ENCODE measurements around the gene FGD4. TPM values are rescaled to one million over a fixed set of nuclear protein-coding genes. Genes with fewer than 3 reads are reported as not detected.

FGD4 gene
- total and polyA plus RNA-seq, 2 donors (not counting 3 experiments of a cell fraction or from before 2014, with no cell fraction given): 6.6 to 44.7 TPM

DNA sequence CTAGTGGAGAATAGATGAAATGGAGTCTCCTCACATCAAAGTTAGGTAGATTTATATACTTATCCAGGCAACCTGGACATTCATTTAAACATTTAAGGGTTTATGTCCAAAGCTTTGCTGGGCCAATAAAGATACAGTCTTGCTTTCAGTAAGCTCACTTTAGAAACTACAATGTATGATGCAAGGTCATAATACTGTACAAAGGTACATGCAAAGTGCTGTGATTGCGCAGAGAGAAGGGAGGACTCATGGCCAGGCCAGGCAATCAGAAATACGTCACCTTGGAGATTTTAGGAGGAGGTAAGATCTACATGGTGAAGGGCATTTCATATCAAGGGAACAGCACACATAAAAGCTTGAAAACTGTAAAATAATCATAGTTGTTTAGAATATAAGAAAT, 113.6 kb downstream of the FGD4 start:
- intact Hi-C loops (cut with micrococcal nuclease) (no loop called here), dilution Hi-C loops (cut with MboI; ENCODE audit: extremely low pct_ligation_motif_present, low sequenced_read_pairs) (no loop called here)
- no TSS peak for BruUV-seq (replicated peaks)
- peaks cover 7% of the 10 kb centered on the region for H3K79me2 ChIP-seq (ENCODE audit: control insufficient read depth, insufficient read depth, low read length)
- no peak overlapping the region for H3K4me3 ChIP-seq (replicated peaks in 1 of 3; ENCODE audit: insufficient read depth in 1 of 3, low read depth in 1 of 3, low read length in 3 of 3)
- H4K20me1 ChIP-seq (replicated peaks; ENCODE audit: control insufficient read depth, extremely low read depth, insufficient read depth, low read length): no peaks in the 10 kb centered on the region
- peaks cover 6% of the 10 kb centered on the region for H3K4me1 ChIP-seq (ENCODE audit: control insufficient read depth, extremely low read depth, insufficient read depth, low read length)
- no peak overlapping the region for H3K27ac ChIP-seq (ENCODE audit: insufficient read depth, low read depth, low read length)
- DNase-seq (ENCODE audit: low read depth, low spot score): no peak
- no peaks in the 10 kb centered on the region for H3K9me3 ChIP-seq (replicated peaks; ENCODE audit: control insufficient read depth, insufficient read depth, low read length)
- POLR2A ChIA-PET: interaction anchor here (0.5 kb wide), 1 partner anchor 190 kb away, joined by 4 read pairs; no protein-coding TSS in a partner anchor
- no peak overlapping the region for H3K4me2 ChIP-seq (ENCODE audit: insufficient read depth, low read length)
- no peaks in the 10 kb centered on the region for H3K36me3 ChIP-seq (ENCODE audit: control insufficient read depth in 2 of 2, extremely low read depth in 1 of 2, insufficient read depth in 2 of 2, low read length in 2 of 2)
- no peak for FAIRE-seq
- H3K27me3 ChIP-seq (ENCODE audit: control insufficient read depth in 2 of 2, insufficient read depth in 2 of 2, low read length in 2 of 2): no peaks in the 10 kb centered on the region
- CTCF ChIA-PET: interaction anchor here (0.5 to 1.3 kb wide), 3 partner anchors 11 to 21 kb away, joined by 3 to 4 read pairs (median 3); no protein-coding TSS in a partner anchor
- no peak overlapping the region for H2AFZ ChIP-seq (ENCODE audit: low read depth, low read length)
- H3K9ac ChIP-seq (replicated peaks; ENCODE audit: extremely low read depth, insufficient read depth, low read length): no peak overlapping the region
- no peaks in the 10 kb centered on the region for H3K9me1 ChIP-seq (replicated peaks; ENCODE audit: control insufficient read depth, extremely low read depth, insufficient read depth, low read length)
- no peak for TF ChIP-seq POLR2AphosphoS5 (IDR thresholded peaks at IDR 0.05; ENCODE audit: insufficient read depth, low read depth, low read length)
- TF ChIP-seq, protein P1, sequence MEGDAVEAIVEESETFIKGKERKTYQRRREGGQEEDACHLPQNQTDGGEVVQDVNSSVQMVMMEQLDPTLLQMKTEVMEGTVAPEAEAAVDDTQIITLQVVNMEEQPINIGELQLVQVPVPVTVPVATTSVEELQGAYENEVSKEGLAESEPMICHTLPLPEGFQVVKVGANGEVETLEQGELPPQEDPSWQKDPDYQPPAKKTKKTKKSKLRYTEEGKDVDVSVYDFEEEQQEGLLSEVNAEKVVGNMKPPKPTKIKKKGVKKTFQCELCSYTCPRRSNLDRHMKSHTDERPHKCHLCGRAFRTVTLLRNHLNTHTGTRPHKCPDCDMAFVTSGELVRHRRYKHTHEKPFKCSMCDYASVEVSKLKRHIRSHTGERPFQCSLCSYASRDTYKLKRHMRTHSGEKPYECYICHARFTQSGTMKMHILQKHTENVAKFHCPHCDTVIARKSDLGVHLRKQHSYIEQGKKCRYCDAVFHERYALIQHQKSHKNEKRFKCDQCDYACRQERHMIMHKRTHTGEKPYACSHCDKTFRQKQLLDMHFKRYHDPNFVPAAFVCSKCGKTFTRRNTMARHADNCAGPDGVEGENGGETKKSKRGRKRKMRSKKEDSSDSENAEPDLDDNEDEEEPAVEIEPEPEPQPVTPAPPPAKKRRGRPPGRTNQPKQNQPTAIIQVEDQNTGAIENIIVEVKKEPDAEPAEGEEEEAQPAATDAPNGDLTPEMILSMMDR (IDR thresholded peaks at IDR 0.05; ENCODE audit: extremely low read depth in 1 of 2, insufficient read depth in 1 of 2, low read depth in 1 of 2, low read length in 2 of 2): no peak
- TF ChIP-seq FOS (IDR thresholded peaks at IDR 0.05; ENCODE audit: borderline replicate concordance, insufficient read depth, low read length): no peak
- no peak for TF ChIP-seq GATA2 (IDR thresholded peaks at IDR 0.05; ENCODE audit: insufficient read depth, insufficient read length, low read depth, low read length)
- TF ChIP-seq JUN (IDR thresholded peaks at IDR 0.05; ENCODE audit: borderline replicate concordance, insufficient read depth, insufficient read length, low read depth): no peak
- no peak for TF ChIP-seq POLR2A (IDR thresholded peaks at IDR 0.05; ENCODE audit: low read depth, low read length)
- TF ChIP-seq, protein P2, sequence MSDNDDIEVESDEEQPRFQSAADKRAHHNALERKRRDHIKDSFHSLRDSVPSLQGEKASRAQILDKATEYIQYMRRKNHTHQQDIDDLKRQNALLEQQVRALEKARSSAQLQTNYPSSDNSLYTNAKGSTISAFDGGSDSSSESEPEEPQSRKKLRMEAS (IDR thresholded peaks at IDR 0.05; ENCODE audit: insufficient read depth, insufficient read length): no peak
- no peak for TF ChIP-seq MYC (IDR thresholded peaks at IDR 0.05; ENCODE audit: low read depth, low read length)
- no peak for TF ChIP-seq EZH2 (IDR thresholded peaks at IDR 0.05; ENCODE audit: borderline replicate concordance, low read depth, low read length, severe bottlenecking)

Measured in endothelial cell of umbilical vein (primary cell).